Erythroblast (primary cell): ENCODE measurements around the gene NQO2.

ENCODE experiments used
- GATA1 ChIP-seq: IDR thresholded peaks from 2 replicates; pipeline ENCODE4 v1.6.1; 2011; ENCODE audit warnings: low read depth, mild to moderate bottlenecking, control low read depth, low read length, moderate library complexity
- POLR2A ChIP-seq: IDR thresholded peaks from 2 replicates; pipeline ENCODE4 v1.6.1; 2011; ENCODE audit warnings: mild to moderate bottlenecking, low read length

DNA sequence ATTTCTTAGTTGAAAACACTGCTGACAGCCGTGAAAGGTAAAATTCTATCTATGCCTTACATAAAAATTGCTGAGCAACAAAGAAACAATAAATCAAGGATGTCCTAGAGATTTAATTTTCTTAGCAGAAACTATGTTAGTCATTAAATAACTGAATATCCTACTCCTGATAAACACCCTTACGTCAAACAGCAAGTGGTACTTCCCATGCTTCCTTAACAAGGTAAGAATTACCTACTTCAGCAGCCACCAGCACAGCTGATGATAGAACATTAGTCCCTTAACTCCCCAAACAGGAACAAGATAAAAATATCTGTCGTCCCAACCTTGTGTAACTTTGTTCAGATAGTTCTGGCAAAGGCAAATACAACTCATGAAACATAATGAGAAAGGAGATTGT is 37.1 kb upstream of the NQO2 start:
- no peak for TF ChIP-seq POLR2A
- no peak for TF ChIP-seq GATA1
